BLaER1 treated with 17β-estradiol and CSF1 and Interleukin-3, amounts not matched to agents 10 nM and 100 nM (cell line): ENCODE results near the gene MBD5.
"Not testable (repeated sequence)": the region's sequence is repeated elsewhere in the genome, so short reads cannot be mapped to it uniquely, and the experiment has no call there.

Experiments
- H3K27ac ChIP-seq, 11 experiments: shearing (Covaris generic); formaldehyde crosslinking; 2 replicates each; pipeline ENCODE4 v1.8.1; 2022
- H3K27me3 ChIP-seq, 11 experiments: shearing (Covaris generic); formaldehyde crosslinking; 2 replicates each; pipeline ENCODE4 v1.8.1; 2022
- H3K36me3 ChIP-seq, 11 experiments: shearing (Covaris generic); formaldehyde crosslinking; 2 replicates each; pipeline ENCODE4 v1.8.1; 2022
- H3K4me1 ChIP-seq, 10 experiments: shearing (Covaris generic); formaldehyde crosslinking; 2 replicates each; pipeline ENCODE4 v1.8.1; 2022
- H3K4me2 ChIP-seq, 11 experiments: shearing (Covaris generic); formaldehyde crosslinking; 2 replicates each; pipeline ENCODE4 v1.8.1; 2022
- H3K4me3 ChIP-seq, 10 experiments: shearing (Covaris generic); formaldehyde crosslinking; 2 replicates each; pipeline ENCODE4 v1.8.1; 2022
- H3K9ac ChIP-seq, 11 experiments: shearing (Covaris generic); formaldehyde crosslinking; 2 replicates each; pipeline ENCODE4 v1.8.1; 2022
- H3K9me3 ChIP-seq, 11 experiments: shearing (Covaris generic); formaldehyde crosslinking; replicated peaks in 1 of 11; 2 replicates each; pipeline ENCODE4 v1.8.1; 2022
- H4K20me1 ChIP-seq, 11 experiments: shearing (Covaris generic); formaldehyde crosslinking; 2 replicates each; pipeline ENCODE4 v1.8.1; 2022
- Cebpa-rat ChIP-seq, 11 experiments: shearing (Covaris generic); IDR thresholded peaks; 2 replicates each; pipeline ENCODE4 v1.8.1; 2022

MBD5 gene

GRCh38 chr2:148021059-148021861, at the start of gene MBD5:
Gene MBD5, plus strand, starts transcription at chr2:148021091.
- no peaks in the 10 kb centered on the region for H3K27me3 ChIP-seq
- peaks cover 9 to 49% (median 37%) of the 10 kb centered on the region in 10 experiments for H3K4me1 ChIP-seq
- H3K27ac ChIP-seq, result peak within 1 kb of the TSS; percentile 83 to 97 (median 93)
- H3K9ac ChIP-seq, result peak within 1 kb of the TSS; percentile 87 to 97 (median 92)
- peak within 1 kb of the TSS; percentile 87 to 99 (median 93) for H3K4me2 ChIP-seq
- TF ChIP-seq Cebpa-rat (IDR thresholded peaks at IDR 0.05), result no peak
- H3K36me3 ChIP-seq, result peaks cover 0 to 9% (median 1%) of the 10 kb centered on the region in 11 experiments; a peak in 7 of 22 replicates
- peak within 1 kb of the TSS; percentile 71 to 99 (median 91) for H3K4me3 ChIP-seq
- peaks cover 0 to 38% (median 10%) of the 10 kb centered on the region in 11 experiments; a peak in 13 of 22 replicates for H4K20me1 ChIP-seq
- 0 out of 22 replicates have a peak, but pooled peaks cover 0 to 1% (median 0%) of the 10 kb centered on the region in 11 experiments for H3K9me3 ChIP-seq

GRCh38 chr2:147976102-147976501, 44.8 kb upstream of the MBD5 start:
- H4K20me1 ChIP-seq, result peaks cover 0 to 43% (median 13%) of the 10 kb centered on the region in 11 experiments; a peak in 10 of 22 replicates
- no peak overlapping the region for H3K4me3 ChIP-seq
- H3K27me3 ChIP-seq, result no peaks in the 10 kb centered on the region
- TF ChIP-seq Cebpa-rat (IDR thresholded peaks at IDR 0.05), result no peak
- peaks cover 12 to 50% (median 30%) of the 10 kb centered on the region in 11 experiments; a peak in 21 of 22 replicates for H3K36me3 ChIP-seq
- no peak overlapping the region for H3K9ac ChIP-seq
- H3K4me2 ChIP-seq, result no peak overlapping the region
- no peak overlapping the region for H3K27ac ChIP-seq
- no peaks in the 10 kb centered on the region for H3K4me1 ChIP-seq
- peaks cover 0 to 22% (median 16%) of the 10 kb centered on the region in 11 experiments; a peak in 14 of 22 replicates for H3K9me3 ChIP-seq

- Histone ChIP-seq H3K27ac (no peak overlapping the region), H3K36me3 (peaks cover 9 to 43% (median 22%) of the 10 kb centered on the region in 11 experiments; a peak in 21 of 22 replicates), H3K9ac (no peak overlapping the region), H3K9me3 (peaks cover 0 to 22% (median 16%) of the 10 kb centered on the region in 11 experiments; a peak in 14 of 22 replicates), H3K4me3 (no peak overlapping the region), H3K4me1 (no peaks in the 10 kb centered on the region), H4K20me1 (peaks cover 0 to 49% (median 16%) of the 10 kb centered on the region in 11 experiments; a peak in 11 of 22 replicates), H3K27me3 (no peaks in the 10 kb centered on the region), H3K4me2 (no peak overlapping the region)
- TF ChIP-seq Cebpa-rat (IDR thresholded peaks at IDR 0.05), result no peak
Observed at GRCh38 chr2:147977679-147978078, 43.2 kb upstream of the MBD5 start.

GRCh38 chr2:147980940-147981528, 39.9 kb upstream of the MBD5 start:
- no peak overlapping the region for H3K4me3 ChIP-seq
- TF ChIP-seq Cebpa-rat (IDR thresholded peaks at IDR 0.05), result no peak
- peaks cover 4 to 57% (median 16%) of the 10 kb centered on the region in 11 experiments; a peak in 12 of 22 replicates for H4K20me1 ChIP-seq
- H3K9ac ChIP-seq, result no peak overlapping the region
- peaks cover 7 to 32% (median 16%) of the 10 kb centered on the region in 11 experiments; a peak in 19 of 22 replicates for H3K36me3 ChIP-seq
- H3K9me3 ChIP-seq, result peaks cover 0 to 23% (median 19%) of the 10 kb centered on the region in 11 experiments; a peak in 14 of 22 replicates
- H3K27ac ChIP-seq, result no peak overlapping the region
- H3K4me2 ChIP-seq, result no peak overlapping the region
- no peaks in the 10 kb centered on the region for H3K4me1 ChIP-seq
- H3K27me3 ChIP-seq, result no peaks in the 10 kb centered on the region

GRCh38 chr2:147989102-147989501, 31.8 kb upstream of the MBD5 start:
- peaks cover 0 to 14% (median 5%) of the 10 kb centered on the region in 10 experiments; a peak in 12 of 20 replicates for H3K4me1 ChIP-seq
- TF ChIP-seq Cebpa-rat (IDR thresholded peaks at IDR 0.05), result no peak
- H3K9ac ChIP-seq, result peak overlapping the region in 1 of 11 experiments; percentile 19; a peak in 2 of 22 replicates
- H3K27ac ChIP-seq, result no peak overlapping the region
- no peak overlapping the region for H3K4me2 ChIP-seq
- H3K36me3 ChIP-seq, result no peaks in the 10 kb centered on the region; a peak in 1 of 22 replicates
- no peaks in the 10 kb centered on the region for H3K27me3 ChIP-seq
- peaks cover 0 to under 1% (median 0%) of the 10 kb centered on the region in 11 experiments; a peak in 2 of 22 replicates for H3K9me3 ChIP-seq
- H3K4me3 ChIP-seq, result no peak overlapping the region
- peaks cover 4 to 59% (median 27%) of the 10 kb centered on the region in 11 experiments; a peak in 13 of 22 replicates for H4K20me1 ChIP-seq

- no peak for TF ChIP-seq Cebpa-rat (IDR thresholded peaks at IDR 0.05)
- Histone ChIP-seq H3K9ac (0 out of 22 replicates have a peak overlapping the region, but pooled peaks of 1 of the 11 experiments have one; percentile 19), H4K20me1 (peaks cover 4 to 59% (median 27%) of the 10 kb centered on the region in 11 experiments; a peak in 13 of 22 replicates), H3K9me3 (peaks cover 4 to 7% (median 6%) of the 10 kb centered on the region in 11 experiments), H3K36me3 (peaks cover 4 to 8% (median 5%) of the 10 kb centered on the region in 11 experiments; a peak in 20 of 22 replicates), H3K27me3 (no peaks in the 10 kb centered on the region), H3K4me2 (no peak overlapping the region), H3K4me3 (no peak overlapping the region), H3K27ac (no peak overlapping the region), H3K4me1 (peaks cover 0 to 14% (median 5%) of the 10 kb centered on the region in 10 experiments; a peak in 12 of 20 replicates)
Observed at GRCh38 chr2:147989809-147990403, 31.0 kb upstream of the MBD5 start.

GRCh38 chr2:147994965-147995364, 25.9 kb upstream of the MBD5 start:
- not testable (repeated sequence) for H3K9ac ChIP-seq, H3K4me2 ChIP-seq, H3K4me1 ChIP-seq, H3K27me3 ChIP-seq, H3K4me3 ChIP-seq, H3K27ac ChIP-seq
- peaks cover 0 to 55% (median 23%) of the 10 kb centered on the region in 11 experiments; a peak in 13 of 22 replicates for H4K20me1 ChIP-seq
- peaks cover 23 to 36% (median 29%) of the 10 kb centered on the region in 11 experiments for H3K9me3 ChIP-seq
- H3K36me3 ChIP-seq, result peaks cover 19 to 33% (median 28%) of the 10 kb centered on the region in 11 experiments

- H3K4me2 ChIP-seq, result no peak overlapping the region
- H4K20me1 ChIP-seq, result peaks cover 0 to 51% (median 17%) of the 10 kb centered on the region in 11 experiments; a peak in 12 of 22 replicates
- H3K9ac ChIP-seq, result no peak overlapping the region
- peaks cover 23 to 45% (median 30%) of the 10 kb centered on the region in 11 experiments for H3K9me3 ChIP-seq
- H3K36me3 ChIP-seq, result peaks cover 19 to 39% (median 28%) of the 10 kb centered on the region in 11 experiments
- no peak overlapping the region for H3K27ac ChIP-seq
- H3K4me3 ChIP-seq, result no peak overlapping the region
- peaks cover 0 to 8% (median 5%) of the 10 kb centered on the region in 10 experiments; a peak in 11 of 20 replicates for H3K4me1 ChIP-seq
- no peaks in the 10 kb centered on the region for H3K27me3 ChIP-seq
- TF ChIP-seq Cebpa-rat (IDR thresholded peaks at IDR 0.05), result no peak
Observed at GRCh38 chr2:147996828-147997227, 24.1 kb upstream of the MBD5 start.
